Mesenchymal stem cell (in vitro differentiated cells and primary cell): ENCODE results near the gene BHMT2.

Experiments
- DNase-seq: peaks from one replicate; pipeline ENCODE4 v3.0.0-alpha.2; 2013
- H2AFZ ChIP-seq: one replicate; pipeline ENCODE4 v1.6.1; 2013; ENCODE audit warnings: low read depth, mild to moderate bottlenecking, control low read depth, inconsistent platforms, low read length, moderate library complexity
- H2AK5ac ChIP-seq: 2 replicates; pipeline ENCODE4 v1.6.1; 2013; ENCODE audit warnings: low read length, moderate library complexity, mild to moderate bottlenecking, inconsistent platforms; ENCODE audit not compliant: severe bottlenecking
- H2BK120ac ChIP-seq: one replicate; pipeline ENCODE4 v1.6.1; 2013; ENCODE audit warnings: low read depth, mild to moderate bottlenecking, inconsistent platforms, low read length, moderate library complexity
- H2BK12ac ChIP-seq, 2 experiments: one replicate each; pipeline ENCODE4 v1.6.1; 2013; ENCODE audit warnings: inconsistent platforms in 2 of 2, low read length in 2 of 2, mild to moderate bottlenecking in 2 of 2, moderate library complexity in 2 of 2, control low read depth in 1 of 2
- H2BK15ac ChIP-seq: one replicate; pipeline ENCODE4 v1.6.1; 2013; ENCODE audit warnings: mild to moderate bottlenecking, low read depth, inconsistent platforms; ENCODE audit not compliant: poor library complexity, severe bottlenecking
- H2BK5ac ChIP-seq: 2 replicates; pipeline ENCODE4 v1.6.1; 2013; ENCODE audit warnings: low read depth, mild to moderate bottlenecking, low read length, control low read depth, inconsistent platforms; ENCODE audit not compliant: poor library complexity, severe bottlenecking
- H3K14ac ChIP-seq, 2 experiments: one replicate each; pipeline ENCODE4 v1.6.1; 2013; ENCODE audit warnings: inconsistent platforms in 2 of 2, low read length in 2 of 2, control low read depth in 1 of 2, mild to moderate bottlenecking in 1 of 2, moderate library complexity in 1 of 2
- H3K18ac ChIP-seq, 2 experiments: one replicate each; pipeline ENCODE4 v1.6.1; 2013; ENCODE audit warnings: inconsistent platforms in 2 of 2, low read length in 2 of 2, control low read depth in 1 of 2, low read depth in 1 of 2, mild to moderate bottlenecking in 1 of 2
- H3K23ac ChIP-seq, 2 experiments: one replicate each; pipeline ENCODE4 v1.6.1; 2013; ENCODE audit warnings: inconsistent platforms in 2 of 2, low read length in 2 of 2, mild to moderate bottlenecking in 2 of 2, moderate library complexity in 2 of 2, control low read depth in 1 of 2
- H3K27ac ChIP-seq: 2 replicates; pipeline ENCODE4 v1.5.1; 2013; ENCODE audit warnings: mild to moderate bottlenecking, moderate library complexity, low read length, control low read depth, inconsistent platforms; ENCODE audit not compliant: poor library complexity, severe bottlenecking
- H3K27me3 ChIP-seq, 2 experiments: 2 replicates each; pipeline versions ENCODE4 v1.6.1 to v1.7.0; 2013; ENCODE audit warnings: low read length in 2 of 2, mild to moderate bottlenecking in 2 of 2, moderate library complexity in 2 of 2, control low read depth in 1 of 2, inconsistent platforms in 1 of 2; ENCODE audit not compliant: control insufficient read depth in 1 of 2, insufficient read depth in 1 of 2
- H3K36me3 ChIP-seq, 2 experiments: 2 replicates each; pipeline versions ENCODE4 v1.6.1 to v1.7.0; 2013; ENCODE audit warnings: low read length in 2 of 2, control low read depth in 1 of 2, inconsistent platforms in 1 of 2, low read depth in 1 of 2, mild to moderate bottlenecking in 1 of 2; ENCODE audit not compliant: insufficient read depth in 2 of 2, control insufficient read depth in 1 of 2
- H3K4ac ChIP-seq, 2 experiments: one replicate each; pipeline ENCODE4 v1.6.1; 2013; ENCODE audit warnings: inconsistent platforms in 2 of 2, low read length in 2 of 2, mild to moderate bottlenecking in 2 of 2, moderate library complexity in 2 of 2, control low read depth in 1 of 2, low read depth in 1 of 2
- H3K4me1 ChIP-seq: 2 replicates; pipeline ENCODE4 v1.6.1; 2013; ENCODE audit warnings: low read depth, low read length, control low read depth; ENCODE audit not compliant: control insufficient read depth, insufficient read depth
- H3K4me2 ChIP-seq: 2 replicates; pipeline ENCODE4 v1.6.1; 2013; ENCODE audit warnings: low read length, mild to moderate bottlenecking, inconsistent platforms; ENCODE audit not compliant: poor library complexity, severe bottlenecking
- H3K4me3 ChIP-seq, 2 experiments: 2 replicates each; pipeline versions ENCODE4 v1.5.1 to v1.7.0; 2013; ENCODE audit warnings: low read length in 2 of 2, mild to moderate bottlenecking in 2 of 2, control low read depth in 1 of 2, low read depth in 1 of 2; ENCODE audit not compliant: insufficient read depth in 1 of 2
- H3K79me1 ChIP-seq: replicated peaks from 2 replicates; pipeline ENCODE4 v1.6.1; 2013; ENCODE audit warnings: mild to moderate bottlenecking, control low read depth, low read length, inconsistent platforms; ENCODE audit not compliant: poor library complexity, severe bottlenecking
- H3K9ac ChIP-seq: 2 replicates; pipeline ENCODE4 v1.7.0; 2013; ENCODE audit warnings: mild to moderate bottlenecking, low read length, moderate library complexity
- H3K9me3 ChIP-seq: 2 replicates; pipeline ENCODE4 v1.7.0; 2013; ENCODE audit warnings: mild to moderate bottlenecking, low read length; ENCODE audit not compliant: control insufficient read depth
- H4K8ac ChIP-seq: one replicate; pipeline ENCODE4 v1.6.1; 2013; ENCODE audit warnings: inconsistent platforms, mild to moderate bottlenecking, low read length, moderate library complexity
- H4K91ac ChIP-seq: one replicate; pipeline ENCODE4 v1.6.1; 2013; ENCODE audit warnings: mild to moderate bottlenecking, low read length, inconsistent platforms
- WGBS: methylation state at CpG from one replicate; pipeline ENCODE4 v1.1.7; 2013; ENCODE audit warnings: mixed read lengths; 5-methylcytosine and 5-hydroxymethylcytosine counted together

Gene BHMT2

GRCh38 chr5:79022771-79023170, 46.8 kb upstream of the BHMT2 start:
- 100% methylated on average over 1 of the region's 2 CpGs for WGBS

GRCh38 chr5:79023348-79023747, 46.2 kb upstream of the BHMT2 start:
- no peaks in the 10 kb centered on the region for H3K36me3 ChIP-seq
- no peak overlapping the region for H3K18ac ChIP-seq
- no peak overlapping the region for H4K91ac ChIP-seq
- H2BK15ac ChIP-seq, result no peak overlapping the region
- no peak overlapping the region for H3K14ac ChIP-seq
- H2BK120ac ChIP-seq, result no peak overlapping the region
- no peak overlapping the region for H3K4ac ChIP-seq
- peaks cover 0 to 3% of the 10 kb centered on the region in 2 experiments for H3K27me3 ChIP-seq
- H3K4me2 ChIP-seq, result no peak overlapping the region
- H3K23ac ChIP-seq, result no peak overlapping the region
- H2AK5ac ChIP-seq, result no peak overlapping the region
- 100% methylated on average over 1 of the region's 1 CpG for WGBS
- DNase-seq, result no peak
- H3K79me1 ChIP-seq, result no peaks in the 10 kb centered on the region
- no peak overlapping the region for H3K27ac ChIP-seq
- peaks cover 3% of the 10 kb centered on the region for H3K4me1 ChIP-seq
- H4K8ac ChIP-seq, result no peak overlapping the region
- no peak overlapping the region for H2BK12ac ChIP-seq
- no peak overlapping the region for H3K4me3 ChIP-seq
- H2BK5ac ChIP-seq, result no peak overlapping the region
- no peak overlapping the region for H2AFZ ChIP-seq
- no peaks in the 10 kb centered on the region for H3K9me3 ChIP-seq
- H3K9ac ChIP-seq, result no peak overlapping the region

More at GRCh38 chr5:79022771-79023170, 46.8 kb upstream of the BHMT2 start:
- H3K4ac ChIP-seq, result no peak overlapping the region
- no peak overlapping the region for H2BK120ac ChIP-seq
- H3K4me2 ChIP-seq, result no peak overlapping the region
- H2BK12ac ChIP-seq, result no peak overlapping the region
- H3K9ac ChIP-seq, result no peak overlapping the region
- H3K79me1 ChIP-seq, result no peaks in the 10 kb centered on the region
- H2AK5ac ChIP-seq, result no peak overlapping the region
- peaks cover 3% of the 10 kb centered on the region for H3K4me1 ChIP-seq
- H4K8ac ChIP-seq, result no peak overlapping the region
- H3K14ac ChIP-seq, result no peak overlapping the region
- H2AFZ ChIP-seq, result no peak overlapping the region
- no peaks in the 10 kb centered on the region for H3K36me3 ChIP-seq
- H3K23ac ChIP-seq, result no peak overlapping the region
- H3K27ac ChIP-seq, result no peak overlapping the region
- no peak overlapping the region for H3K18ac ChIP-seq
- H2BK15ac ChIP-seq, result no peak overlapping the region
- no peaks in the 10 kb centered on the region for H3K9me3 ChIP-seq
- no peak overlapping the region for H3K4me3 ChIP-seq
- no peak overlapping the region for H2BK5ac ChIP-seq
- H4K91ac ChIP-seq, result no peak overlapping the region
- DNase-seq, result no peak
- H3K27me3 ChIP-seq, result peaks cover 0 to 3% of the 10 kb centered on the region in 2 experiments

DNA sequence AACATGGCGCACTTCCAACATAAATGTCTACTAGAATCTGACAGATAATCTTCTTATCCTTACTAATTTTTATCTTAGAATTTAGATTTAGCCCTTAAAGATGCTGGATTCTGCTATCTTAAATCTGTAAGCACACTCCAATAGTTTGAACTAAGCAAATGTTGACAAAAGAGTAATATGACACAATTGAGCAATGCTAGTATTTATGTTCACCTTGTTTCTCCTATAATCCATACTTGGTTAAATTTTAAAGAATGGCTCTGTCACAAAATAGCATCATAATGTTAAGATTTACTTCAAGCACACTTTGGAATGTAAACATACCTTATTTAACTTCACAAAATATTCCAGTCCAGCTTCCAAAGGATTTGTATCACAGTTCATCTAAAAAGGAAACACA, 45.6 kb upstream of the BHMT2 start:
- Histone ChIP-seq H2BK12ac (no peak overlapping the region), H3K4me1 (peaks cover 3% of the 10 kb centered on the region), H3K27ac (no peak overlapping the region), H2BK120ac (no peak overlapping the region), H2AFZ (no peak overlapping the region), H3K27me3 (peaks cover 0 to 3% of the 10 kb centered on the region in 2 experiments), H3K79me1 (no peaks in the 10 kb centered on the region), H3K4ac (no peak overlapping the region), H3K23ac (no peak overlapping the region), H4K8ac (no peak overlapping the region), H4K91ac (no peak overlapping the region), H3K14ac (no peak overlapping the region), H2BK15ac (no peak overlapping the region), H2BK5ac (no peak overlapping the region), H3K18ac (no peak overlapping the region), H3K4me3 (no peak overlapping the region), H3K9ac (no peak overlapping the region), H3K4me2 (no peak overlapping the region), H3K36me3 (no peaks in the 10 kb centered on the region), H2AK5ac (no peak overlapping the region), H3K9me3 (no peaks in the 10 kb centered on the region)
- no peak for DNase-seq
- no CpG with 5 or more reads among the region's 1 CpG for WGBS

- Histone ChIP-seq H3K4ac (no peak overlapping the region), H3K27me3 (peaks cover 0 to 3% of the 10 kb centered on the region in 2 experiments), H3K79me1 (no peaks in the 10 kb centered on the region), H3K9me3 (no peaks in the 10 kb centered on the region), H2AFZ (peak overlapping the region; percentile 66), H3K36me3 (no peaks in the 10 kb centered on the region), H4K91ac (no peak overlapping the region), H2AK5ac (no peak overlapping the region), H3K23ac (no peak overlapping the region), H2BK5ac (no peak overlapping the region), H3K4me1 (peaks cover 3% of the 10 kb centered on the region), H2BK120ac (no peak overlapping the region), H4K8ac (peak overlapping the region; percentile 27), H3K9ac (peak overlapping the region; percentile 79), H3K4me2 (peak overlapping the region; percentile 56), H2BK15ac (no peak overlapping the region), H3K14ac (no peak overlapping the region), H2BK12ac (no peak overlapping the region), H3K4me3 (peak overlapping the region in 1 of 2 experiments; percentile 74), H3K18ac (no peak overlapping the region), H3K27ac (no peak overlapping the region)
- 20% methylated on average over 13 of the region's 13 CpGs for WGBS
- peak; percentile 63 for DNase-seq
These were observed 44.5 kb upstream of the BHMT2 start for GRCh38 chr5:79025054-79025472.
